A549 (cell line): ENCODE results near the gene ASB1.

ENCODE experiments used
- EP300 ChIP-seq, 2 experiments: fragments of >200 bp; sonication (Bioruptor Twin); formaldehyde crosslinking; IDR thresholded peaks; 2 replicates in 1 of 2; 3 replicates in 1 of 2; pipeline ENCODE4 v1.6.1; 2016 to 2017
- FOSL2 ChIP-seq, 2 experiments: fragments of 450-650 bp in 1 of 2; fragments of >200 bp in 1 of 2; sonication (Bioruptor Twin) in 1 of 2; formaldehyde crosslinking; IDR thresholded peaks; 2 replicates each; pipeline versions ENCODE4 v1.5.0 to v1.6.1; 2016 to 2020; ENCODE audit warnings: mild to moderate bottlenecking in 1 of 2, moderate library complexity in 1 of 2
- HDAC2 ChIP-seq: fragments of 200-600 bp; sonication (generic); IDR thresholded peaks from 2 replicates; pipeline ENCODE4 v1.6.1; 2016
- TF ChIP-seq, protein P1 (sequence below): fragments of >200 bp; sonication (Bioruptor Twin); formaldehyde crosslinking; IDR thresholded peaks from 3 replicates; pipeline ENCODE4 v1.5.1; 2016

- TF ChIP-seq FOSL2 (IDR thresholded peaks at IDR 0.05), result no peak
- no peak for TF ChIP-seq FOSL2 (CRISPR knock-in tag; IDR thresholded peaks at IDR 0.05)
- TF ChIP-seq, protein P1, sequence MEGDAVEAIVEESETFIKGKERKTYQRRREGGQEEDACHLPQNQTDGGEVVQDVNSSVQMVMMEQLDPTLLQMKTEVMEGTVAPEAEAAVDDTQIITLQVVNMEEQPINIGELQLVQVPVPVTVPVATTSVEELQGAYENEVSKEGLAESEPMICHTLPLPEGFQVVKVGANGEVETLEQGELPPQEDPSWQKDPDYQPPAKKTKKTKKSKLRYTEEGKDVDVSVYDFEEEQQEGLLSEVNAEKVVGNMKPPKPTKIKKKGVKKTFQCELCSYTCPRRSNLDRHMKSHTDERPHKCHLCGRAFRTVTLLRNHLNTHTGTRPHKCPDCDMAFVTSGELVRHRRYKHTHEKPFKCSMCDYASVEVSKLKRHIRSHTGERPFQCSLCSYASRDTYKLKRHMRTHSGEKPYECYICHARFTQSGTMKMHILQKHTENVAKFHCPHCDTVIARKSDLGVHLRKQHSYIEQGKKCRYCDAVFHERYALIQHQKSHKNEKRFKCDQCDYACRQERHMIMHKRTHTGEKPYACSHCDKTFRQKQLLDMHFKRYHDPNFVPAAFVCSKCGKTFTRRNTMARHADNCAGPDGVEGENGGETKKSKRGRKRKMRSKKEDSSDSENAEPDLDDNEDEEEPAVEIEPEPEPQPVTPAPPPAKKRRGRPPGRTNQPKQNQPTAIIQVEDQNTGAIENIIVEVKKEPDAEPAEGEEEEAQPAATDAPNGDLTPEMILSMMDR, result no peak
- no peak for TF ChIP-seq EP300 (IDR thresholded peaks at IDR 0.05)
- no peak for TF ChIP-seq HDAC2
These were observed 35.6 kb upstream of the ASB1 start for GRCh38 chr2:238391042-238391689.
